T-helper 1 cell treated with Interleukin-12 subunit alpha and Interleukin-12 subunit beta and Interleukin-4 antibody, amounts not matched to agents 30 μg/mL and 1 μg/mL, for 36 hours (primary cell): Measurements from ENCODE around the gene TRO.

Experiments used
- H3K27ac Mint-ChIP-seq: one replicate; pipeline ENCODE4 v1.8.0; 2021; ENCODE audit warnings: mild to moderate bottlenecking, mixed read lengths
- H3K27me3 Mint-ChIP-seq: one replicate; pipeline ENCODE4 v1.8.0; 2021; ENCODE audit warnings: low read depth, mixed read lengths
- H3K36me3 Mint-ChIP-seq: one replicate; pipeline ENCODE4 v1.8.0; 2021; ENCODE audit warnings: low read depth, mixed read lengths
- H3K4me1 Mint-ChIP-seq: one replicate; pipeline ENCODE4 v1.8.0; 2021; ENCODE audit warnings: low read depth, mixed read lengths
- H3K4me3 Mint-ChIP-seq: one replicate; pipeline ENCODE4 v1.8.0; 2021; ENCODE audit warnings: mild to moderate bottlenecking, moderate library complexity, mixed read lengths
- H3K9me3 Mint-ChIP-seq: one replicate; pipeline ENCODE4 v1.8.0; 2021; ENCODE audit warnings: mixed read lengths

Gene TRO, protein sequence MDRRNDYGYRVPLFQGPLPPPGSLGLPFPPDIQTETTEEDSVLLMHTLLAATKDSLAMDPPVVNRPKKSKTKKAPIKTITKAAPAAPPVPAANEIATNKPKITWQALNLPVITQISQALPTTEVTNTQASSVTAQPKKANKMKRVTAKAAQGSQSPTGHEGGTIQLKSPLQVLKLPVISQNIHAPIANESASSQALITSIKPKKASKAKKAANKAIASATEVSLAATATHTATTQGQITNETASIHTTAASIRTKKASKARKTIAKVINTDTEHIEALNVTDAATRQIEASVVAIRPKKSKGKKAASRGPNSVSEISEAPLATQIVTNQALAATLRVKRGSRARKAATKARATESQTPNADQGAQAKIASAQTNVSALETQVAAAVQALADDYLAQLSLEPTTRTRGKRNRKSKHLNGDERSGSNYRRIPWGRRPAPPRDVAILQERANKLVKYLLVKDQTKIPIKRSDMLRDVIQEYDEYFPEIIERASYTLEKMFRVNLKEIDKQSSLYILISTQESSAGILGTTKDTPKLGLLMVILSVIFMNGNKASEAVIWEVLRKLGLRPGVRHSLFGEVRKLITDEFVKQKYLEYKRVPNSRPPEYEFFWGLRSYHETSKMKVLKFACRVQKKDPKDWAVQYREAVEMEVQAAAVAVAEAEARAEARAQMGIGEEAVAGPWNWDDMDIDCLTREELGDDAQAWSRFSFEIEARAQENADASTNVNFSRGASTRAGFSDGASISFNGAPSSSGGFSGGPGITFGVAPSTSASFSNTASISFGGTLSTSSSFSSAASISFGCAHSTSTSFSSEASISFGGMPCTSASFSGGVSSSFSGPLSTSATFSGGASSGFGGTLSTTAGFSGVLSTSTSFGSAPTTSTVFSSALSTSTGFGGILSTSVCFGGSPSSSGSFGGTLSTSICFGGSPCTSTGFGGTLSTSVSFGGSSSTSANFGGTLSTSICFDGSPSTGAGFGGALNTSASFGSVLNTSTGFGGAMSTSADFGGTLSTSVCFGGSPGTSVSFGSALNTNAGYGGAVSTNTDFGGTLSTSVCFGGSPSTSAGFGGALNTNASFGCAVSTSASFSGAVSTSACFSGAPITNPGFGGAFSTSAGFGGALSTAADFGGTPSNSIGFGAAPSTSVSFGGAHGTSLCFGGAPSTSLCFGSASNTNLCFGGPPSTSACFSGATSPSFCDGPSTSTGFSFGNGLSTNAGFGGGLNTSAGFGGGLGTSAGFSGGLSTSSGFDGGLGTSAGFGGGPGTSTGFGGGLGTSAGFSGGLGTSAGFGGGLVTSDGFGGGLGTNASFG (N-terminal part only)

GRCh38 chrX:54920610-54921426 lies at the start of gene TRO:
Gene TRO (plus strand): TSS chrX:54920824. CDS start chrX:54922247, 1,423 bp downstream.
- Mint-ChIP-seq H3K4me3 (peak within 1 kb of the TSS; percentile 91), H3K36me3 (no peaks in the 10 kb centered on the region)

GRCh38 chrX:54885740-54886139 lies 34.9 kb upstream of the TRO start:
- Mint-ChIP-seq H3K9me3 (no peaks in the 10 kb centered on the region), H3K27ac (no peak overlapping the region), H3K27me3 (peaks cover 4% of the 10 kb centered on the region), H3K4me3 (no peak overlapping the region), H3K36me3 (no peaks in the 10 kb centered on the region), H3K4me1 (no peaks in the 10 kb centered on the region)

More at GRCh38 chrX:54920610-54921426, at the start of gene TRO:
- H3K4me1 Mint-ChIP-seq: peaks cover 10% of the 10 kb centered on the region
- peaks cover 11% of the 10 kb centered on the region for H3K27me3 Mint-ChIP-seq
- peak within 1 kb of the TSS; percentile 50 for H3K27ac Mint-ChIP-seq
- H3K9me3 Mint-ChIP-seq: no peaks in the 10 kb centered on the region

DNA sequence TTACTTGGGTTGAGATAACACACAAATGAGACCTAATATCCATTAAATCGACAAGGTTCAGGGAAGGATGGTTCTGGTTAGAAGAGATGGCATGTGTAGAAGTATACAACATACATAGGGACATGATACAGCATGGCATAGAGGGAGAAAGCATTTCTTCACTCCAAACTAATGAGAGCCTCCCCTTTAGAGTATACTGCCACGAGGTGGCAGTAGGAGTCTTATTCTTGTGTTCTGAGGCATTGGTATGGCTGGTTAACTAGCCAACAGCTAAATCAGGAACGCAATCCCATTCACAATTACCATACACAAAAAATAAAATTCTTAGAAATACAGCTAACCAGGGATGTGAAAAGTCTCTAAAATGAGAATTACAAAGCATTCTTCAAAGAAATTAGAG lies 29.1 kb upstream of the TRO start:
- H3K4me1 Mint-ChIP-seq: no peaks in the 10 kb centered on the region
- H3K36me3 Mint-ChIP-seq: no peaks in the 10 kb centered on the region
- peaks cover 4% of the 10 kb centered on the region for H3K27me3 Mint-ChIP-seq
- H3K4me3 Mint-ChIP-seq: no peak overlapping the region
- H3K9me3 Mint-ChIP-seq: no peaks in the 10 kb centered on the region
- H3K27ac Mint-ChIP-seq: no peak overlapping the region

- Mint-ChIP-seq H3K27me3 (peaks cover 4% of the 10 kb centered on the region), H3K4me1 (no peaks in the 10 kb centered on the region), H3K27ac (no peak overlapping the region), H3K4me3 (no peak overlapping the region), H3K36me3 (no peaks in the 10 kb centered on the region), H3K9me3 (no peaks in the 10 kb centered on the region)
These were observed 26.5 kb upstream of the TRO start for GRCh38 chrX:54894159-54894558.

GRCh38 chrX:54909941-54910340 lies 10.7 kb upstream of the TRO start:
- no peak overlapping the region for H3K27ac Mint-ChIP-seq
- H3K36me3 Mint-ChIP-seq: no peaks in the 10 kb centered on the region
- no peaks in the 10 kb centered on the region for H3K4me1 Mint-ChIP-seq
- H3K27me3 Mint-ChIP-seq: no peaks in the 10 kb centered on the region
- H3K4me3 Mint-ChIP-seq: no peak overlapping the region
- peaks cover 5% of the 10 kb centered on the region for H3K9me3 Mint-ChIP-seq

GRCh38 chrX:54921427-54922021 lies 900 bp downstream of the TRO start:
- peak overlapping the region; percentile 50 for H3K27ac Mint-ChIP-seq
- H3K36me3 Mint-ChIP-seq: no peaks in the 10 kb centered on the region
- peaks cover 10% of the 10 kb centered on the region for H3K4me1 Mint-ChIP-seq
- peaks cover 11% of the 10 kb centered on the region for H3K27me3 Mint-ChIP-seq
- peak overlapping the region; percentile 91 for H3K4me3 Mint-ChIP-seq
- H3K9me3 Mint-ChIP-seq: no peaks in the 10 kb centered on the region

GRCh38 chrX:54922547-54922946 lies 1.9 kb downstream of the TRO start:
- Mint-ChIP-seq H3K27ac (no peak overlapping the region), H3K4me3 (no peak overlapping the region), H3K4me1 (peaks cover 10% of the 10 kb centered on the region), H3K27me3 (peaks cover 11% of the 10 kb centered on the region), H3K36me3 (no peaks in the 10 kb centered on the region), H3K9me3 (no peaks in the 10 kb centered on the region)

DNA sequence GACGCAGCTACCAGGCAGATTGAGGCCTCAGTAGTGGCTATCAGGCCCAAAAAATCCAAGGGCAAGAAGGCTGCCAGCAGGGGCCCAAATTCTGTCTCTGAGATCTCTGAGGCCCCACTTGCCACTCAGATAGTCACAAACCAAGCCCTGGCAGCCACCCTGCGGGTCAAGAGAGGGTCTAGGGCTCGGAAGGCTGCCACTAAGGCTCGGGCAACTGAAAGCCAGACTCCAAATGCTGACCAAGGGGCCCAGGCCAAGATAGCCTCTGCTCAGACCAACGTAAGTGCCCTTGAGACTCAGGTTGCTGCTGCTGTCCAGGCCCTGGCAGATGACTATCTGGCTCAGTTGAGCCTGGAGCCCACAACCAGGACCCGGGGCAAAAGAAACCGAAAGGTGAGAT lies 2.8 kb downstream of the TRO start:
- Mint-ChIP-seq H3K9me3 (no peaks in the 10 kb centered on the region), H3K4me1 (peaks cover 10% of the 10 kb centered on the region), H3K36me3 (no peaks in the 10 kb centered on the region), H3K27ac (no peak overlapping the region), H3K27me3 (peaks cover 11% of the 10 kb centered on the region), H3K4me3 (no peak overlapping the region)

DNA sequence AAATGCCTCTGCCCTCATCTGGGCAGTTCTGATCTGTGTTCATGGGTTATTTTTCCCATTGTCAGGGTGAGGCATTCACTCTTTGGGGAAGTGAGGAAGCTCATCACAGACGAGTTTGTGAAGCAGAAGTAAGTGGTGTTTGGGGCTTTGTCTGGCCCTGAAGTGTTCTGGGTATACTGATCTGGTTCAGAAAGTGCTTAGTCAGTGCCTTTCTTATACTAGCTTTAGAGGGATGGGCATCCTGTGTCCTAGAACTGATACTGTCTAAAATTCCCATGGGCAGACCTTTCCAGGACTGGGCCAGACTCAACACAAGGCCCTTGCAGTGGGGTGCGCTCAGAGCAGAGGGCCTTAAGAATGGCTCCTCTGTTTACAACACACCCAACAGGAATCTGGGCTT lies 6.4 kb downstream of the TRO start:
- Mint-ChIP-seq H3K27ac (no peak overlapping the region), H3K36me3 (no peaks in the 10 kb centered on the region), H3K9me3 (no peaks in the 10 kb centered on the region), H3K4me1 (no peaks in the 10 kb centered on the region), H3K27me3 (no peaks in the 10 kb centered on the region), H3K4me3 (no peak overlapping the region)

- Mint-ChIP-seq H3K27me3 (no peaks in the 10 kb centered on the region), H3K9me3 (no peaks in the 10 kb centered on the region), H3K4me3 (no peak overlapping the region), H3K4me1 (no peaks in the 10 kb centered on the region), H3K27ac (no peak overlapping the region), H3K36me3 (no peaks in the 10 kb centered on the region)
These were observed 8.3 kb downstream of the TRO start for GRCh38 chrX:54928876-54929275.

- no peaks in the 10 kb centered on the region for H3K4me1 Mint-ChIP-seq
- H3K9me3 Mint-ChIP-seq: no peaks in the 10 kb centered on the region
- H3K4me3 Mint-ChIP-seq: no peak overlapping the region
- H3K36me3 Mint-ChIP-seq: no peaks in the 10 kb centered on the region
- H3K27me3 Mint-ChIP-seq: no peaks in the 10 kb centered on the region
- H3K27ac Mint-ChIP-seq: no peak overlapping the region
These were observed 9.8 kb downstream of the TRO start for GRCh38 chrX:54930291-54931049.

GRCh38 chrX:54931107-54931506 lies 10.5 kb downstream of the TRO start:
- H3K36me3 Mint-ChIP-seq: no peaks in the 10 kb centered on the region
- H3K4me1 Mint-ChIP-seq: no peaks in the 10 kb centered on the region
- no peaks in the 10 kb centered on the region for H3K9me3 Mint-ChIP-seq

More at GRCh38 chrX:54931107-54931506, 10.5 kb downstream of the TRO start:
- no peak overlapping the region for H3K4me3 Mint-ChIP-seq
- H3K27ac Mint-ChIP-seq: no peak overlapping the region
- H3K27me3 Mint-ChIP-seq: no peaks in the 10 kb centered on the region
